ENCODE results near the gene SCAMP1. TPM values are rescaled to one million over a fixed set of nuclear protein-coding genes. Genes with fewer than 3 reads are reported as not detected.

Gene SCAMP1
- total RNA-seq, 3 donors from 2014 or later = 31.2 to 52.0 (median 31.8) TPM

- TF ChIP-seq POLR2A (IDR thresholded peaks at IDR 0.05) (no peak), POLR2AphosphoS5 (IDR thresholded peaks at IDR 0.05) (no peak), CTCF (IDR thresholded peaks at IDR 0.05) (no peak)
- no peaks in the 10 kb centered on the region for H3K36me3 ChIP-seq
- H3K4me3 ChIP-seq = no peak overlapping the region
- H3K4me1 ChIP-seq = no peaks in the 10 kb centered on the region
- intact Hi-C loops (cut with DNase I; ENCODE audit: low total_unique reads) = no loop called here
- no peak for DNase-seq (ENCODE audit: low spot score in 2 of 2)
- H3K9me3 ChIP-seq = no peaks in the 10 kb centered on the region
- H3K27ac ChIP-seq = no peak overlapping the region
- no peaks in the 10 kb centered on the region for H3K27me3 ChIP-seq
Measured at GRCh38 chr5:78369680-78370079, 9.3 kb downstream of the SCAMP1 start.

GRCh38 chr5:78373231-78373630, 12.8 kb downstream of the SCAMP1 start:
- Histone ChIP-seq H3K9me3 (no peaks in the 10 kb centered on the region), H3K27me3 (no peaks in the 10 kb centered on the region), H3K4me3 (no peak overlapping the region), H3K4me1 (peaks cover 0 to 10% of the 10 kb centered on the region in 2 donors), H3K36me3 (no peaks in the 10 kb centered on the region), H3K27ac (no peak overlapping the region)
- TF ChIP-seq CTCF (IDR thresholded peaks at IDR 0.05) (no peak), POLR2A (IDR thresholded peaks at IDR 0.05) (no peak), POLR2AphosphoS5 (IDR thresholded peaks at IDR 0.05) (no peak)
- intact Hi-C loops (cut with DNase I; ENCODE audit: low total_unique reads) = no loop called here
- no peak for DNase-seq (ENCODE audit: low spot score in 2 of 2)

- Histone ChIP-seq H3K27ac (peak overlapping the region in 1 of 2 donors; percentile 34), H3K9me3 (no peaks in the 10 kb centered on the region), H3K4me1 (peaks cover 0 to 10% of the 10 kb centered on the region in 2 donors), H3K27me3 (no peaks in the 10 kb centered on the region), H3K4me3 (no peak overlapping the region), H3K36me3 (no peaks in the 10 kb centered on the region)
- TF ChIP-seq CTCF (IDR thresholded peaks at IDR 0.05) = no peak
- intact Hi-C loops (cut with DNase I; ENCODE audit: low total_unique reads) = no loop called here
- no peak for DNase-seq (ENCODE audit: low spot score in 2 of 2)
Measured at GRCh38 chr5:78376315-78376714, 15.9 kb downstream of the SCAMP1 start.

- intact Hi-C loops (cut with DNase I; ENCODE audit: low total_unique reads) = no loop called here
- H3K9me3 ChIP-seq = no peaks in the 10 kb centered on the region
- H3K36me3 ChIP-seq = no peaks in the 10 kb centered on the region
- H3K4me1 ChIP-seq = peaks cover 0 to 10% of the 10 kb centered on the region in 2 donors
- DNase-seq (ENCODE audit: low spot score in 2 of 2) = no peak
- no peaks in the 10 kb centered on the region for H3K27me3 ChIP-seq
- H3K27ac ChIP-seq = peak overlapping the region; percentile 34 to 56
- H3K4me3 ChIP-seq = no peak overlapping the region
- TF ChIP-seq CTCF (IDR thresholded peaks at IDR 0.05) (no peak), POLR2A (IDR thresholded peaks at IDR 0.05) (no peak), POLR2AphosphoS5 (IDR thresholded peaks at IDR 0.05) (no peak)
Measured at GRCh38 chr5:78377056-78377717, 16.8 kb downstream of the SCAMP1 start.

GRCh38 chr5:78377718-78378105, 17.3 kb downstream of the SCAMP1 start:
- no peaks in the 10 kb centered on the region for H3K27me3 ChIP-seq
- no peaks in the 10 kb centered on the region for H3K36me3 ChIP-seq
- H3K4me3 ChIP-seq = no peak overlapping the region
- H3K27ac ChIP-seq = peak overlapping the region; percentile 1 to 56
- H3K9me3 ChIP-seq = no peaks in the 10 kb centered on the region
- no peak for DNase-seq (ENCODE audit: low spot score in 2 of 2)
- TF ChIP-seq CTCF (IDR thresholded peaks at IDR 0.05) (no peak), POLR2AphosphoS5 (IDR thresholded peaks at IDR 0.05) (no peak), POLR2A (IDR thresholded peaks at IDR 0.05) (no peak)
- intact Hi-C loops (cut with DNase I; ENCODE audit: low total_unique reads) = no loop called here
- peaks cover 0 to 10% of the 10 kb centered on the region in 2 donors for H3K4me1 ChIP-seq

Measured in breast epithelium (tissue), 4 donors.